HEK293 (cell line): ENCODE measurements around the gene CCDC78.

Experiments
- CTCF ChIA-PET: fragments of 350-600 bp; formaldehyde crosslinking; extraction: SDS; loops from one replicate; lab custom pipeline; 2021; ENCODE audit warnings: antibody characterized with exemption; lab: Yijun Ruan, JAX
- POLR2A ChIA-PET: fragments of 300-600 bp; formaldehyde crosslinking; extraction: SDS; loops from one replicate; lab custom pipeline; 2020; ENCODE audit warnings: antibody characterized with exemption, inconsistent platforms; lab: Yijun Ruan, JAX
- H3K27ac ChIP-seq: fragments of 200-500 bp; sonication (Bioruptor generic); 2 replicates; pipeline ENCODE4 v1.5.1; 2014; ENCODE audit warnings: low read depth, low read length, control low read depth, inconsistent platforms; ENCODE audit errors: extremely low read depth
- H3K36me3 ChIP-seq, 2 experiments: fragments of 200-500 bp in 1 of 2; sonication (Bioruptor generic) in 1 of 2; 1 replicate in 1 of 2; 2 replicates in 1 of 2; pipeline ENCODE4 v1.5.1; 2014 to 2017; ENCODE audit warnings: inconsistent platforms in 2 of 2, low read length in 2 of 2; ENCODE audit not compliant: control insufficient read depth in 2 of 2, insufficient read depth in 1 of 2
- H3K4me1 ChIP-seq: fragments of 200-500 bp; sonication (Bioruptor generic); 2 replicates; pipeline ENCODE4 v1.5.1; 2014; ENCODE audit warnings: mild to moderate bottlenecking, low read length, inconsistent platforms; ENCODE audit not compliant: control insufficient read depth, insufficient read depth
- H3K4me3 ChIP-seq: 2 replicates; pipeline ENCODE4 v1.5.1; 2011; ENCODE audit warnings: low read depth, mild to moderate bottlenecking, control low read depth, low read length, moderate library complexity
- H3K9me3 ChIP-seq: fragments of 200-500 bp; sonication (Bioruptor generic); 2 replicates; pipeline ENCODE4 v1.5.1; 2014; ENCODE audit warnings: low read depth, low read length, inconsistent platforms; ENCODE audit not compliant: control insufficient read depth, insufficient read depth
- EGR2 ChIP-seq: fragments of 450-650 bp; formaldehyde crosslinking; IDR thresholded peaks from 2 replicates; pipeline ENCODE4 v1.5.1; 2016; ENCODE audit warnings: low read depth, missing biosample characterization, missing genetic modification characterization
- GFI1B ChIP-seq: fragments of 450-650 bp; formaldehyde crosslinking; IDR thresholded peaks from 2 replicates; pipeline ENCODE4 v1.5.1; 2016; ENCODE audit warnings: missing biosample characterization, missing genetic modification characterization
- GLIS1 ChIP-seq: fragments of 450-650 bp; formaldehyde crosslinking; IDR thresholded peaks from 2 replicates; pipeline ENCODE4 v1.5.1; 2016; ENCODE audit warnings: missing biosample characterization, missing genetic modification characterization
- HOXA7 ChIP-seq: sonication (generic); formaldehyde crosslinking; IDR thresholded peaks from 2 replicates; pipeline ENCODE4 v1.8.1; 2022; ENCODE audit warnings: missing genetic modification reagents, borderline replicate concordance
- HOXD13 ChIP-seq: sonication (generic); formaldehyde crosslinking; IDR thresholded peaks from 2 replicates; pipeline ENCODE4 v1.8.0; 2022; ENCODE audit warnings: missing genetic modification reagents, borderline replicate concordance
- KLF1 ChIP-seq: fragments of 450-650 bp; formaldehyde crosslinking; IDR thresholded peaks from 2 replicates; pipeline ENCODE4 v1.5.1; 2016; ENCODE audit warnings: missing biosample characterization, missing genetic modification characterization
- PATZ1 ChIP-seq: fragments of 450-650 bp; formaldehyde crosslinking; IDR thresholded peaks from 2 replicates; pipeline ENCODE4 v1.5.1; 2016; ENCODE audit warnings: missing biosample characterization, missing genetic modification characterization
- REST ChIP-seq: fragments of 450-650 bp; formaldehyde crosslinking; IDR thresholded peaks from 2 replicates; pipeline ENCODE4 v1.5.1; 2016; ENCODE audit warnings: missing biosample characterization, missing genetic modification characterization
- SP2 ChIP-seq: fragments of 450-650 bp; formaldehyde crosslinking; IDR thresholded peaks from 2 replicates; pipeline ENCODE4 v1.5.1; 2016; ENCODE audit warnings: missing biosample characterization, missing genetic modification characterization
- ZEB2 ChIP-seq: fragments of 450-650 bp; formaldehyde crosslinking; IDR thresholded peaks from 2 replicates; pipeline ENCODE4 v1.5.1; 2016; ENCODE audit warnings: missing biosample characterization, missing genetic modification characterization
- ZFHX2 ChIP-seq: fragments of 450-650 bp; formaldehyde crosslinking; conservative IDR thresholded peaks from 2 replicates; pipeline ENCODE4 v1.5.1; 2016; ENCODE audit warnings: missing biosample characterization, missing genetic modification characterization
- ZIC2 ChIP-seq: fragments of 450-650 bp; formaldehyde crosslinking; IDR thresholded peaks from 2 replicates; pipeline ENCODE4 v1.5.1; 2016; ENCODE audit warnings: missing biosample characterization, missing genetic modification characterization
- ZNF140 ChIP-seq: fragments of 450-650 bp; formaldehyde crosslinking; IDR thresholded peaks from 2 replicates; pipeline ENCODE4 v1.5.1; 2016; ENCODE audit warnings: missing biosample characterization, missing genetic modification characterization
- ZNF184 ChIP-seq: fragments of 450-650 bp; IDR thresholded peaks from 2 replicates; pipeline ENCODE4 v1.5.1; 2018; ENCODE audit warnings: missing biosample characterization, mild to moderate bottlenecking, missing genetic modification characterization
- ZNF292 ChIP-seq: fragments of 450-650 bp; formaldehyde crosslinking; IDR thresholded peaks from 2 replicates; pipeline ENCODE4 v1.5.1; 2016; ENCODE audit warnings: low read depth, missing biosample characterization, missing genetic modification characterization, borderline replicate concordance
- ZNF391 ChIP-seq: fragments of 450-650 bp; formaldehyde crosslinking; IDR thresholded peaks from 2 replicates; pipeline ENCODE4 v1.5.1; 2016; ENCODE audit warnings: low read depth, missing biosample characterization, missing genetic modification characterization, borderline replicate concordance
- ZNF473 ChIP-seq: fragments of 450-650 bp; formaldehyde crosslinking; IDR thresholded peaks from 2 replicates; pipeline ENCODE4 v1.5.1; 2017; ENCODE audit warnings: missing biosample characterization, missing genetic modification characterization
- ZNF558 ChIP-seq: fragments of 450-650 bp; formaldehyde crosslinking; IDR thresholded peaks from 2 replicates; pipeline ENCODE4 v1.5.1; 2016; ENCODE audit warnings: missing biosample characterization, missing genetic modification characterization
- ZNF610 ChIP-seq: fragments of 450-650 bp; formaldehyde crosslinking; IDR thresholded peaks from 2 replicates; pipeline ENCODE4 v1.5.1; 2016; ENCODE audit warnings: missing biosample characterization, missing genetic modification characterization, borderline replicate concordance
- ZNF624 ChIP-seq: fragments of 450-650 bp; formaldehyde crosslinking; IDR thresholded peaks from 2 replicates; pipeline ENCODE4 v1.5.1; 2017; ENCODE audit warnings: missing biosample characterization, missing genetic modification characterization
- ZNF654 ChIP-seq: fragments of 450-650 bp; formaldehyde crosslinking; IDR thresholded peaks from 2 replicates; pipeline ENCODE4 v1.5.1; 2016; ENCODE audit warnings: low read depth, missing biosample characterization, missing genetic modification characterization
- ZNF701 ChIP-seq: fragments of 450-650 bp; formaldehyde crosslinking; IDR thresholded peaks from 2 replicates; pipeline ENCODE4 v1.5.1; 2016; ENCODE audit warnings: missing biosample characterization, missing genetic modification characterization
- ZNF843 ChIP-seq: fragments of 450-650 bp; formaldehyde crosslinking; IDR thresholded peaks from 2 replicates; pipeline ENCODE4 v1.5.1; 2016; ENCODE audit warnings: missing biosample characterization, missing genetic modification characterization
- ZSCAN18 ChIP-seq: fragments of 450-650 bp; formaldehyde crosslinking; IDR thresholded peaks from 2 replicates; pipeline ENCODE4 v1.5.1; 2016; ENCODE audit warnings: missing biosample characterization, missing genetic modification characterization
- TF ChIP-seq, protein P1 (sequence below): fragments of 450-650 bp; formaldehyde crosslinking; IDR thresholded peaks from 2 replicates; pipeline ENCODE4 v1.5.1; 2016; ENCODE audit warnings: missing biosample characterization, missing genetic modification characterization
- TF ChIP-seq, protein P2 (sequence below): fragments of 450-650 bp; formaldehyde crosslinking; IDR thresholded peaks from 2 replicates; pipeline ENCODE4 v1.5.1; 2017; ENCODE audit warnings: missing biosample characterization, missing genetic modification characterization

CCDC78 gene

GRCh38 chr16:704552-705380, 21.5 kb downstream of the CCDC78 start (continued):
- peak; percentile 43 for TF ChIP-seq PATZ1 (tag by site-specific recombination)
- no peak for TF ChIP-seq ZNF473 (tag by site-specific recombination)
- TF ChIP-seq ZFHX2 (tag by site-specific recombination), result 0 out of 2 replicates have a peak, but pooled peaks have one; percentile 20
- peak; percentile 37; the same call in 1 of the 2 replicates for TF ChIP-seq EGR2 (tag by site-specific recombination)
- peak; percentile 94 for TF ChIP-seq REST (tag by site-specific recombination)
- TF ChIP-seq ZNF654 (tag by site-specific recombination), result no peak
- TF ChIP-seq SP2 (tag by site-specific recombination), result peak; percentile 40
- no peak for TF ChIP-seq ZNF701
- 0 out of 2 replicates have a peak, but pooled peaks have one; percentile 26 for TF ChIP-seq ZEB2
- no peak for TF ChIP-seq ZNF292
- TF ChIP-seq GFI1B, result no peak
- peak; percentile 37; the same call in 1 of the 2 replicates for TF ChIP-seq ZIC2 (tag by site-specific recombination)
- TF ChIP-seq HOXD13 (CRISPR knock-in tag), result no peak
- no peak for TF ChIP-seq ZSCAN18 (tag by site-specific recombination)
- TF ChIP-seq, all 188 proteins: peak for 13

DNA sequence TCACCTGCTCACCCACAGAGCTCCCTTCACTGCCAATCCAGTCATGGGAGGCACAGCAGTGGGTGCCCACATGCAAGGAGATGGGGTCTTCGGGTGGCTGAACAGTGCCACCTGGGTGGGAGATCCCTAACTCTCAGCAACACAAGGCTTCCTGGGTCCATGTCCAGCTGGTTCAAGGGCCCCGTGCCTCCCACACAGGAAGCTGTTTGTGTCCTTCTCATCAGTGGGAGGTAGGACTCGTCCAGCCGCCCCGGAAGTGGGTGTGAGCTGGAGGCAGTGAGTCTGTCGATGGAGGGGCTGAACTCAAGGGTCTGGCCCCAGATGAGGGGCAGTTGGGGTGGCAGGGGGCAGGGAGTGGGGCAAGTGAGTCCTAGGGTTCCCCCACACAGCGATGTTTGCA, 22.2 kb downstream of the CCDC78 start:
- Histone ChIP-seq H3K36me3 (no peaks in the 10 kb centered on the region), H3K9me3 (no peaks in the 10 kb centered on the region), H3K4me3 (no peak overlapping the region), H3K27ac (no peak overlapping the region), H3K4me1 (no peaks in the 10 kb centered on the region)
- ChIA-PET POLR2A (no interaction called here), CTCF (interaction anchor here (0.8 to 1.1 kb wide), 3 partner anchors 8 to 142 kb away, joined by 3 to 7 read pairs (median 4); no protein-coding TSS in a partner anchor)
- TF ChIP-seq ZNF624 (tag by site-specific recombination) (no peak), ZNF610 (no peak), ZNF391 (tag by site-specific recombination) (no peak), ZNF140 (no peak), ZIC2 (tag by site-specific recombination) (peak; percentile 41), SP2 (tag by site-specific recombination) (peak; percentile 58), GLIS1 (tag by site-specific recombination) (peak; percentile 21; the same call in 1 of the 2 replicates), ZNF558 (tag by site-specific recombination) (no peak), HOXA7 (CRISPR knock-in tag) (no peak), ZNF184 (tag by site-specific recombination) (no peak), ZNF843 (tag by site-specific recombination) (no peak), KLF1 (tag by site-specific recombination) (no peak), ZFHX2 (tag by site-specific recombination) (peak; percentile 80), EGR2 (tag by site-specific recombination) (peak; percentile 70)
- TF ChIP-seq, protein P1, sequence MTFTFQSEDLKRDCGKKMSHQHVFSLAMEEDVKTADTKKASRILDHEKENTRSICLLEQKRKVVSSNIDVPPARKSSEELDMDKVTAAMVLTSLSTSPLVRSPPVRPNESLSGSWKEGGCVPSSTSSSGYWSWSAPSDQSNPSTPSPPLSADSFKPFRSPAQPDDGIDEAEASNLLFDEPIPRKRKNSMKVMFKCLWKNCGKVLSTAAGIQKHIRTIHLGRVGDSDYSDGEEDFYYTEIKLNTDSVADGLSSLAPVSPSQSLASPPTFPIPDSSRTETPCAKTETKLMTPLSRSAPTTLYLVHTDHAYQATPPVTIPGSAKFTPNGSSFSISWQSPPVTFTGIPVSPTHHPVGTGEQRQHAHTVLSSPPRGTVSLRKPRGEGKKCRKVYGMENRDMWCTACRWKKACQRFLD (tag by site-specific recombination), result no peak
- TF ChIP-seq, protein P2, sequence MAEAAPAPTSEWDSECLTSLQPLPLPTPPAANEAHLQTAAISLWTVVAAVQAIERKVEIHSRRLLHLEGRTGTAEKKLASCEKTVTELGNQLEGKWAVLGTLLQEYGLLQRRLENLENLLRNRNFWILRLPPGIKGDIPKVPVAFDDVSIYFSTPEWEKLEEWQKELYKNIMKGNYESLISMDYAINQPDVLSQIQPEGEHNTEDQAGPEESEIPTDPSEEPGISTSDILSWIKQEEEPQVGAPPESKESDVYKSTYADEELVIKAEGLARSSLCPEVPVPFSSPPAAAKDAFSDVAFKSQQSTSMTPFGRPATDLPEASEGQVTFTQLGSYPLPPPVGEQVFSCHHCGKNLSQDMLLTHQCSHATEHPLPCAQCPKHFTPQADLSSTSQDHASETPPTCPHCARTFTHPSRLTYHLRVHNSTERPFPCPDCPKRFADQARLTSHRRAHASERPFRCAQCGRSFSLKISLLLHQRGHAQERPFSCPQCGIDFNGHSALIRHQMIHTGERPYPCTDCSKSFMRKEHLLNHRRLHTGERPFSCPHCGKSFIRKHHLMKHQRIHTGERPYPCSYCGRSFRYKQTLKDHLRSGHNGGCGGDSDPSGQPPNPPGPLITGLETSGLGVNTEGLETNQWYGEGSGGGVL (tag by site-specific recombination), result no peak
